ENCODE measurements around the gene COBL. TPM values are rescaled to one million over a fixed set of nuclear protein-coding genes. Genes with fewer than 3 reads are reported as not detected.

The COBL gene
- total RNA-seq: 0.59 TPM
- under 1 TPM in 1 of 4 donors, not detected in 3; 0.03 TPM for polyA plus RNA-seq

GRCh38 chr7:51316666-51317581, at the start of gene COBL:
Gene COBL (minus strand): TSS chr7:51316809. CDS start chr7:51316633, 176 bp downstream.
- DNase-seq: no peak
- H3K9me3 Mint-ChIP-seq: peaks cover 0 to 2% (median 0%) of the 10 kb centered on the region in 7 donors
- no peak for ATAC-seq (ENCODE audit: low read depth in 2 of 2)
- H3K4me3 Mint-ChIP-seq: peak within 1 kb of the TSS in 1 of 4 donors; percentile 38
- peaks cover 10% of the 10 kb centered on the region for H3K27me3 ChIP-seq (ENCODE audit: control insufficient read depth, insufficient read depth, low read length)
- H3K9me3 ChIP-seq (ENCODE audit: control insufficient read depth in 2 of 2, low read length in 2 of 2): no peaks in the 10 kb centered on the region
- no peak within 1 kb of the TSS for H3K27ac Mint-ChIP-seq
- no peaks in the 10 kb centered on the region for H3K4me1 ChIP-seq (ENCODE audit: control insufficient read depth, insufficient read depth, low read length, poor library complexity, severe bottlenecking)
- H3K4me1 Mint-ChIP-seq: peaks cover 0 to 6% (median 0%) of the 10 kb centered on the region in 4 donors
- H3K4me3 ChIP-seq (ENCODE audit: low read depth, low read length): no peak within 1 kb of the TSS
- no peak within 1 kb of the TSS for H3K27ac ChIP-seq (ENCODE audit: insufficient read depth, low read length, poor library complexity, severe bottlenecking)
- no peaks in the 10 kb centered on the region for H3K36me3 Mint-ChIP-seq
- H3K27me3 Mint-ChIP-seq: peaks cover 44% of the 10 kb centered on the region
- H3K36me3 ChIP-seq (ENCODE audit: control insufficient read depth, insufficient read depth, low read length): no peaks in the 10 kb centered on the region

GRCh38 chr7:51366172-51366728, 49.6 kb upstream of the COBL start:
- Histone ChIP-seq H3K9me3 (ENCODE audit: control insufficient read depth in 2 of 2, low read length in 2 of 2) (no peaks in the 10 kb centered on the region), H3K36me3 (ENCODE audit: control insufficient read depth, insufficient read depth, low read length) (no peaks in the 10 kb centered on the region), H3K4me3 (ENCODE audit: low read depth, low read length) (no peak overlapping the region), H3K27me3 (ENCODE audit: control insufficient read depth, insufficient read depth, low read length) (no peaks in the 10 kb centered on the region), H3K27ac (ENCODE audit: insufficient read depth, low read length, poor library complexity, severe bottlenecking) (no peak overlapping the region), H3K4me1 (ENCODE audit: control insufficient read depth, insufficient read depth, low read length, poor library complexity, severe bottlenecking) (no peaks in the 10 kb centered on the region)
- Mint-ChIP-seq H3K4me3 (no peak overlapping the region), H3K27me3 (peaks cover 4% of the 10 kb centered on the region), H3K27ac (peak overlapping the region in 1 of 3 donors; percentile 4), H3K9me3 (peaks cover 0 to 5% (median 2%) of the 10 kb centered on the region in 7 donors), H3K4me1 (no peaks in the 10 kb centered on the region), H3K36me3 (no peaks in the 10 kb centered on the region)
- DNase-seq (no peak), ATAC-seq (ENCODE audit: low read depth in 2 of 2) (no peak)

- Mint-ChIP-seq H3K27ac (no peak overlapping the region), H3K36me3 (no peaks in the 10 kb centered on the region), H3K27me3 (no peaks in the 10 kb centered on the region), H3K9me3 (peaks cover 0 to 11% (median 4%) of the 10 kb centered on the region in 7 donors), H3K4me1 (no peaks in the 10 kb centered on the region), H3K4me3 (no peak overlapping the region)
- H3K4me1 ChIP-seq (ENCODE audit: control insufficient read depth, insufficient read depth, low read length, poor library complexity, severe bottlenecking): no peaks in the 10 kb centered on the region
- DNase-seq (no peak), ATAC-seq (ENCODE audit: low read depth in 2 of 2) (no peak)
- H3K27me3 ChIP-seq (ENCODE audit: control insufficient read depth, insufficient read depth, low read length): no peaks in the 10 kb centered on the region
- H3K4me3 ChIP-seq (ENCODE audit: low read depth, low read length): no peak overlapping the region
- no peaks in the 10 kb centered on the region for H3K36me3 ChIP-seq (ENCODE audit: control insufficient read depth, insufficient read depth, low read length)
- H3K27ac ChIP-seq (ENCODE audit: insufficient read depth, low read length, poor library complexity, severe bottlenecking): no peak overlapping the region
- H3K9me3 ChIP-seq (ENCODE audit: control insufficient read depth in 2 of 2, low read length in 2 of 2): no peaks in the 10 kb centered on the region
These were observed 41.2 kb upstream of the COBL start for GRCh38 chr7:51357821-51358220.

GRCh38 chr7:51356849-51357516, 40.4 kb upstream of the COBL start:
- no peaks in the 10 kb centered on the region for H3K27me3 ChIP-seq (ENCODE audit: control insufficient read depth, insufficient read depth, low read length)
- Mint-ChIP-seq H3K4me3 (no peak overlapping the region), H3K36me3 (no peaks in the 10 kb centered on the region), H3K4me1 (no peaks in the 10 kb centered on the region), H3K27ac (no peak overlapping the region), H3K9me3 (peaks cover 0 to 6% (median 2%) of the 10 kb centered on the region in 7 donors), H3K27me3 (no peaks in the 10 kb centered on the region)
- H3K4me3 ChIP-seq (ENCODE audit: low read depth, low read length): no peak overlapping the region
- H3K9me3 ChIP-seq (ENCODE audit: control insufficient read depth in 2 of 2, low read length in 2 of 2): no peaks in the 10 kb centered on the region
- H3K4me1 ChIP-seq (ENCODE audit: control insufficient read depth, insufficient read depth, low read length, poor library complexity, severe bottlenecking): no peaks in the 10 kb centered on the region
- no peak for ATAC-seq (ENCODE audit: low read depth in 2 of 2)
- no peak overlapping the region for H3K27ac ChIP-seq (ENCODE audit: insufficient read depth, low read length, poor library complexity, severe bottlenecking)
- H3K36me3 ChIP-seq (ENCODE audit: control insufficient read depth, insufficient read depth, low read length): no peaks in the 10 kb centered on the region
- DNase-seq: no peak

- ATAC-seq (ENCODE audit: low read depth in 2 of 2) (no peak), DNase-seq (no peak)
- no peak overlapping the region for H3K4me3 Mint-ChIP-seq
- H3K27ac Mint-ChIP-seq: no peak overlapping the region
- no peaks in the 10 kb centered on the region for H3K27me3 Mint-ChIP-seq
- H3K9me3 Mint-ChIP-seq: peaks cover 0 to 6% (median 0%) of the 10 kb centered on the region in 7 donors
- Histone ChIP-seq H3K4me1 (ENCODE audit: control insufficient read depth, insufficient read depth, low read length, poor library complexity, severe bottlenecking) (no peaks in the 10 kb centered on the region), H3K27ac (ENCODE audit: insufficient read depth, low read length, poor library complexity, severe bottlenecking) (no peak overlapping the region), H3K36me3 (ENCODE audit: control insufficient read depth, insufficient read depth, low read length) (no peaks in the 10 kb centered on the region), H3K9me3 (ENCODE audit: control insufficient read depth in 2 of 2, low read length in 2 of 2) (no peaks in the 10 kb centered on the region), H3K27me3 (ENCODE audit: control insufficient read depth, insufficient read depth, low read length) (no peaks in the 10 kb centered on the region), H3K4me3 (ENCODE audit: low read depth, low read length) (no peak overlapping the region)
- no peaks in the 10 kb centered on the region for H3K36me3 Mint-ChIP-seq
- no peaks in the 10 kb centered on the region for H3K4me1 Mint-ChIP-seq
These were observed 38.3 kb upstream of the COBL start for GRCh38 chr7:51354897-51355296.

- DNase-seq: no peak
- Histone ChIP-seq H3K27ac (ENCODE audit: insufficient read depth, low read length, poor library complexity, severe bottlenecking) (no peak overlapping the region), H3K9me3 (ENCODE audit: control insufficient read depth in 2 of 2, low read length in 2 of 2) (no peaks in the 10 kb centered on the region), H3K27me3 (ENCODE audit: control insufficient read depth, insufficient read depth, low read length) (no peaks in the 10 kb centered on the region), H3K36me3 (ENCODE audit: control insufficient read depth, insufficient read depth, low read length) (no peaks in the 10 kb centered on the region), H3K4me3 (ENCODE audit: low read depth, low read length) (no peak overlapping the region), H3K4me1 (ENCODE audit: control insufficient read depth, insufficient read depth, low read length, poor library complexity, severe bottlenecking) (no peaks in the 10 kb centered on the region)
- H3K9me3 Mint-ChIP-seq: peaks cover 0 to 6% (median 0%) of the 10 kb centered on the region in 7 donors
- ATAC-seq (ENCODE audit: low read depth in 2 of 2): no peak
- H3K4me1 Mint-ChIP-seq: no peaks in the 10 kb centered on the region
- no peak overlapping the region for H3K4me3 Mint-ChIP-seq
- no peak overlapping the region for H3K27ac Mint-ChIP-seq
- H3K36me3 Mint-ChIP-seq: no peaks in the 10 kb centered on the region
- H3K27me3 Mint-ChIP-seq: no peaks in the 10 kb centered on the region
These were observed 37.8 kb upstream of the COBL start for GRCh38 chr7:51354434-51354833.

- Mint-ChIP-seq H3K4me3 (no peak overlapping the region), H3K36me3 (no peaks in the 10 kb centered on the region), H3K27me3 (no peaks in the 10 kb centered on the region), H3K4me1 (no peaks in the 10 kb centered on the region), H3K9me3 (peaks cover 0 to 6% (median 0%) of the 10 kb centered on the region in 7 donors), H3K27ac (no peak overlapping the region)
- ATAC-seq (ENCODE audit: low read depth in 2 of 2) (no peak), DNase-seq (no peak)
- no peaks in the 10 kb centered on the region for H3K9me3 ChIP-seq (ENCODE audit: control insufficient read depth in 2 of 2, low read length in 2 of 2)
- no peaks in the 10 kb centered on the region for H3K27me3 ChIP-seq (ENCODE audit: control insufficient read depth, insufficient read depth, low read length)
- no peak overlapping the region for H3K4me3 ChIP-seq (ENCODE audit: low read depth, low read length)
- H3K36me3 ChIP-seq (ENCODE audit: control insufficient read depth, insufficient read depth, low read length): no peaks in the 10 kb centered on the region
- no peak overlapping the region for H3K27ac ChIP-seq (ENCODE audit: insufficient read depth, low read length, poor library complexity, severe bottlenecking)
- no peaks in the 10 kb centered on the region for H3K4me1 ChIP-seq (ENCODE audit: control insufficient read depth, insufficient read depth, low read length, poor library complexity, severe bottlenecking)
These were observed 35.8 kb upstream of the COBL start for GRCh38 chr7:51352174-51353100.
